ENCODE data around the gene TMEM221.

DNA sequence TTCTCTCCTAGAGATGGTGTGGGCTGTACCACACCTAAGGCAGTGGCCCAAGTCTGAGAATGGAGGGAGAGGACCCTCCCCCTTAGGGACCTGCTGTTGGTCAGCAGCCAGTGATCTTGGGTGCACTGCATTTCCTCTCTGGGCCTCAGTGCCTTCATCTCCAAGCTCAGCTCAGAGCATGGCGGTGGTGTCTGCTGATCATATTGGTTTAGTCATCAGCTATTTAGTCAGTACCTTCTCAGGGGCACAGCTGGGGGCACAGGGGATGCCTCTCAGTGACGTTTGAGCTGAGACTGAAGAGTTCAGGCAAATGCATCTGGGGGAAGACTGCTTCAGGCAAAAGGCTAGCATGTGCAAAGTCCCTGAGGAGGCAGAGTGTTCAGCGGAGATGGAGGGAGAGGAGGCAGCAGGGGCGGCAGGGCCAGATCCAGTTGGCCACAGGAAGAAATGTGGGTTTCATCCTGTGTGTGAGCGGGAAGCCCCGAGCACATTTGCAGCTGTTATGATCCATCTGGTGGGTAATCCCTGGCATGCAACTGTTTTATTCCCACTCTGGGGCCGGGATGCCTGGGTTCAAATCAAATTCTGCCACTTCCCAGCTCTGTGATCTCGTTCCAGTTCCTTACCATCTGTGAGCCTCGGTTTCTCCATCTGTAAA, 47.3 kb upstream of the TMEM221 start:
- TF ChIP-seq BRD9 (IDR thresholded peaks at IDR 0.05; ENCODE audit: low read depth, partially characterized antibody): no peak
- no peak for TF ChIP-seq POLR2A (conservative IDR thresholded peaks at IDR 0.05)
- TF ChIP-seq NFYB (IDR thresholded peaks at IDR 0.05; ENCODE audit: extremely low read depth, insufficient read length): no peak
- TF ChIP-seq ZZZ3 (IDR thresholded peaks at IDR 0.05): no peak
- TF ChIP-seq CBX2 (IDR thresholded peaks at IDR 0.05; ENCODE audit: insufficient read depth, low read length, poor library complexity, severe bottlenecking): no peak
- TF ChIP-seq, protein P1, sequence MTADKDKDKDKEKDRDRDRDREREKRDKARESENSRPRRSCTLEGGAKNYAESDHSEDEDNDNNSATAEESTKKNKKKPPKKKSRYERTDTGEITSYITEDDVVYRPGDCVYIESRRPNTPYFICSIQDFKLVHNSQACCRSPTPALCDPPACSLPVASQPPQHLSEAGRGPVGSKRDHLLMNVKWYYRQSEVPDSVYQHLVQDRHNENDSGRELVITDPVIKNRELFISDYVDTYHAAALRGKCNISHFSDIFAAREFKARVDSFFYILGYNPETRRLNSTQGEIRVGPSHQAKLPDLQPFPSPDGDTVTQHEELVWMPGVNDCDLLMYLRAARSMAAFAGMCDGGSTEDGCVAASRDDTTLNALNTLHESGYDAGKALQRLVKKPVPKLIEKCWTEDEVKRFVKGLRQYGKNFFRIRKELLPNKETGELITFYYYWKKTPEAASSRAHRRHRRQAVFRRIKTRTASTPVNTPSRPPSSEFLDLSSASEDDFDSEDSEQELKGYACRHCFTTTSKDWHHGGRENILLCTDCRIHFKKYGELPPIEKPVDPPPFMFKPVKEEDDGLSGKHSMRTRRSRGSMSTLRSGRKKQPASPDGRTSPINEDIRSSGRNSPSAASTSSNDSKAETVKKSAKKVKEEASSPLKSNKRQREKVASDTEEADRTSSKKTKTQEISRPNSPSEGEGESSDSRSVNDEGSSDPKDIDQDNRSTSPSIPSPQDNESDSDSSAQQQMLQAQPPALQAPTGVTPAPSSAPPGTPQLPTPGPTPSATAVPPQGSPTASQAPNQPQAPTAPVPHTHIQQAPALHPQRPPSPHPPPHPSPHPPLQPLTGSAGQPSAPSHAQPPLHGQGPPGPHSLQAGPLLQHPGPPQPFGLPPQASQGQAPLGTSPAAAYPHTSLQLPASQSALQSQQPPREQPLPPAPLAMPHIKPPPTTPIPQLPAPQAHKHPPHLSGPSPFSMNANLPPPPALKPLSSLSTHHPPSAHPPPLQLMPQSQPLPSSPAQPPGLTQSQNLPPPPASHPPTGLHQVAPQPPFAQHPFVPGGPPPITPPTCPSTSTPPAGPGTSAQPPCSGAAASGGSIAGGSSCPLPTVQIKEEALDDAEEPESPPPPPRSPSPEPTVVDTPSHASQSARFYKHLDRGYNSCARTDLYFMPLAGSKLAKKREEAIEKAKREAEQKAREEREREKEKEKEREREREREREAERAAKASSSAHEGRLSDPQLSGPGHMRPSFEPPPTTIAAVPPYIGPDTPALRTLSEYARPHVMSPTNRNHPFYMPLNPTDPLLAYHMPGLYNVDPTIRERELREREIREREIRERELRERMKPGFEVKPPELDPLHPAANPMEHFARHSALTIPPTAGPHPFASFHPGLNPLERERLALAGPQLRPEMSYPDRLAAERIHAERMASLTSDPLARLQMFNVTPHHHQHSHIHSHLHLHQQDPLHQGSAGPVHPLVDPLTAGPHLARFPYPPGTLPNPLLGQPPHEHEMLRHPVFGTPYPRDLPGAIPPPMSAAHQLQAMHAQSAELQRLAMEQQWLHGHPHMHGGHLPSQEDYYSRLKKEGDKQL (CRISPR knock-in tag; IDR thresholded peaks at IDR 0.05; ENCODE audit: borderline replicate concordance): no peak
- TF ChIP-seq, protein P2, sequence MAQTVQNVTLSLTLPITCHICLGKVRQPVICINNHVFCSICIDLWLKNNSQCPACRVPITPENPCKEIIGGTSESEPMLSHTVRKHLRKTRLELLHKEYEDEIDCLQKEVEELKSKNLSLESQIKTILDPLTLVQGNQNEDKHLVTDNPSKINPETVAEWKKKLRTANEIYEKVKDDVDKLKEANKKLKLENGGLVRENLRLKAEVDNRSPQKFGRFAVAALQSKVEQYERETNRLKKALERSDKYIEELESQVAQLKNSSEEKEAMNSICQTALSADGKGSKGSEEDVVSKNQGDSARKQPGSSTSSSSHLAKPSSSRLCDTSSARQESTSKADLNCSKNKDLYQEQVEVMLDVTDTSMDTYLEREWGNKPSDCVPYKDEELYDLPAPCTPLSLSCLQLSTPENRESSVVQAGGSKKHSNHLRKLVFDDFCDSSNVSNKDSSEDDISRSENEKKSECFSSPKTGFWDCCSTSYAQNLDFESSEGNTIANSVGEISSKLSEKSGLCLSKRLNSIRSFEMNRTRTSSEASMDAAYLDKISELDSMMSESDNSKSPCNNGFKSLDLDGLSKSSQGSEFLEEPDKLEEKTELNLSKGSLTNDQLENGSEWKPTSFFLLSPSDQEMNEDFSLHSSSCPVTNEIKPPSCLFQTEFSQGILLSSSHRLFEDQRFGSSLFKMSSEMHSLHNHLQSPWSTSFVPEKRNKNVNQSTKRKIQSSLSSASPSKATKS (CRISPR knock-in tag; IDR thresholded peaks at IDR 0.05): no peak
- TF ChIP-seq HDAC6 (IDR thresholded peaks at IDR 0.05; ENCODE audit: low read depth, low read length): no peak
- TF ChIP-seq, protein P3, sequence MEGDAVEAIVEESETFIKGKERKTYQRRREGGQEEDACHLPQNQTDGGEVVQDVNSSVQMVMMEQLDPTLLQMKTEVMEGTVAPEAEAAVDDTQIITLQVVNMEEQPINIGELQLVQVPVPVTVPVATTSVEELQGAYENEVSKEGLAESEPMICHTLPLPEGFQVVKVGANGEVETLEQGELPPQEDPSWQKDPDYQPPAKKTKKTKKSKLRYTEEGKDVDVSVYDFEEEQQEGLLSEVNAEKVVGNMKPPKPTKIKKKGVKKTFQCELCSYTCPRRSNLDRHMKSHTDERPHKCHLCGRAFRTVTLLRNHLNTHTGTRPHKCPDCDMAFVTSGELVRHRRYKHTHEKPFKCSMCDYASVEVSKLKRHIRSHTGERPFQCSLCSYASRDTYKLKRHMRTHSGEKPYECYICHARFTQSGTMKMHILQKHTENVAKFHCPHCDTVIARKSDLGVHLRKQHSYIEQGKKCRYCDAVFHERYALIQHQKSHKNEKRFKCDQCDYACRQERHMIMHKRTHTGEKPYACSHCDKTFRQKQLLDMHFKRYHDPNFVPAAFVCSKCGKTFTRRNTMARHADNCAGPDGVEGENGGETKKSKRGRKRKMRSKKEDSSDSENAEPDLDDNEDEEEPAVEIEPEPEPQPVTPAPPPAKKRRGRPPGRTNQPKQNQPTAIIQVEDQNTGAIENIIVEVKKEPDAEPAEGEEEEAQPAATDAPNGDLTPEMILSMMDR (IDR thresholded peaks at IDR 0.05 in 2 of 3, conservative IDR thresholded peaks at IDR 0.05 in 1 of 3; ENCODE audit: insufficient read depth in 2 of 3, low read depth in 1 of 3, low read length in 3 of 3): no peak
- TF ChIP-seq, protein P4, sequence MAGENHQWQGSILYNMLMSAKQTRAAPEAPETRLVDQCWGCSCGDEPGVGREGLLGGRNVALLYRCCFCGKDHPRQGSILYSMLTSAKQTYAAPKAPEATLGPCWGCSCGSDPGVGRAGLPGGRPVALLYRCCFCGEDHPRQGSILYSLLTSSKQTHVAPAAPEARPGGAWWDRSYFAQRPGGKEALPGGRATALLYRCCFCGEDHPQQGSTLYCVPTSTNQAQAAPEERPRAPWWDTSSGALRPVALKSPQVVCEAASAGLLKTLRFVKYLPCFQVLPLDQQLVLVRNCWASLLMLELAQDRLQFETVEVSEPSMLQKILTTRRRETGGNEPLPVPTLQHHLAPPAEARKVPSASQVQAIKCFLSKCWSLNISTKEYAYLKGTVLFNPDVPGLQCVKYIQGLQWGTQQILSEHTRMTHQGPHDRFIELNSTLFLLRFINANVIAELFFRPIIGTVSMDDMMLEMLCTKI (IDR thresholded peaks at IDR 0.05; ENCODE audit: partially characterized antibody): no peak
- TF ChIP-seq ESRRB (CRISPR knock-in tag; IDR thresholded peaks at IDR 0.05; ENCODE audit: borderline replicate concordance): no peak
- TF ChIP-seq MXI1 (IDR thresholded peaks at IDR 0.05; ENCODE audit: low read depth, low read length): no peak
- TF ChIP-seq, protein P5, sequence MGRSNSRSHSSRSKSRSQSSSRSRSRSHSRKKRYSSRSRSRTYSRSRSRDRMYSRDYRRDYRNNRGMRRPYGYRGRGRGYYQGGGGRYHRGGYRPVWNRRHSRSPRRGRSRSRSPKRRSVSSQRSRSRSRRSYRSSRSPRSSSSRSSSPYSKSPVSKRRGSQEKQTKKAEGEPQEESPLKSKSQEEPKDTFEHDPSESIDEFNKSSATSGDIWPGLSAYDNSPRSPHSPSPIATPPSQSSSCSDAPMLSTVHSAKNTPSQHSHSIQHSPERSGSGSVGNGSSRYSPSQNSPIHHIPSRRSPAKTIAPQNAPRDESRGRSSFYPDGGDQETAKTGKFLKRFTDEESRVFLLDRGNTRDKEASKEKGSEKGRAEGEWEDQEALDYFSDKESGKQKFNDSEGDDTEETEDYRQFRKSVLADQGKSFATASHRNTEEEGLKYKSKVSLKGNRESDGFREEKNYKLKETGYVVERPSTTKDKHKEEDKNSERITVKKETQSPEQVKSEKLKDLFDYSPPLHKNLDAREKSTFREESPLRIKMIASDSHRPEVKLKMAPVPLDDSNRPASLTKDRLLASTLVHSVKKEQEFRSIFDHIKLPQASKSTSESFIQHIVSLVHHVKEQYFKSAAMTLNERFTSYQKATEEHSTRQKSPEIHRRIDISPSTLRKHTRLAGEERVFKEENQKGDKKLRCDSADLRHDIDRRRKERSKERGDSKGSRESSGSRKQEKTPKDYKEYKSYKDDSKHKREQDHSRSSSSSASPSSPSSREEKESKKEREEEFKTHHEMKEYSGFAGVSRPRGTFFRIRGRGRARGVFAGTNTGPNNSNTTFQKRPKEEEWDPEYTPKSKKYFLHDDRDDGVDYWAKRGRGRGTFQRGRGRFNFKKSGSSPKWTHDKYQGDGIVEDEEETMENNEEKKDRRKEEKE (IDR thresholded peaks at IDR 0.05; ENCODE audit: borderline replicate concordance in 1 of 2, control insufficient read depth in 1 of 2, low read depth in 2 of 2, low read length in 1 of 2): no peak

Measured in K562 (cell line).